Memory B cell (primary cell): ENCODE data around the gene LARP1B.
A peak's percentile ranks its signal among the peaks of the same experiment; 100 is the strongest.
"Not testable (repeated sequence)": the region's sequence is repeated elsewhere in the genome, so short reads cannot be mapped to it uniquely, and the experiment has no call there.

Experiments used
- ATAC-seq: fragments of 150-1000 bp; cut with Tn5 transposase; 2 replicates; pipeline ENCODE4 v1.10.0; 2021; ENCODE audit warnings: low read depth, mild to moderate bottlenecking, moderate library complexity
- DNase-seq, 2 donors: peaks; one replicate each; pipeline ENCODE4 v3.0.0; 2022; ENCODE audit warnings: low spot score in 2 of 2
- H3K27ac Mint-ChIP-seq: one replicate; pipeline ENCODE4 v1.8.0; 2022; ENCODE audit warnings: mild to moderate bottlenecking, moderate library complexity, mixed read lengths
- H3K27me3 Mint-ChIP-seq: one replicate; pipeline ENCODE4 v1.8.0; 2022; ENCODE audit warnings: mixed read lengths
- H3K36me3 Mint-ChIP-seq: one replicate; pipeline ENCODE4 v1.8.0; 2022; ENCODE audit warnings: mild to moderate bottlenecking, mixed read lengths
- H3K4me1 Mint-ChIP-seq: one replicate; pipeline ENCODE4 v1.8.0; 2022; ENCODE audit warnings: mixed read lengths
- H3K4me3 Mint-ChIP-seq: one replicate; pipeline ENCODE4 v1.8.0; 2022; ENCODE audit warnings: mild to moderate bottlenecking, moderate library complexity, mixed read lengths
- H3K9me3 Mint-ChIP-seq: one replicate; pipeline ENCODE4 v1.8.0; 2022; ENCODE audit warnings: mixed read lengths

Gene LARP1B

GRCh38 chr4:128060699-128061565 lies at the start of gene LARP1B:
TSS of gene LARP1B (plus strand) at chr4:128061312. CDS start at chr4:128074952, 13,640 bp downstream.
- ATAC-seq: peak; percentile 83
- Mint-ChIP-seq H3K27me3 (no peaks in the 10 kb centered on the region), H3K9me3 (no peaks in the 10 kb centered on the region), H3K4me3 (peak within 1 kb of the TSS; percentile 87), H3K27ac (peak within 1 kb of the TSS; percentile 93), H3K4me1 (peaks cover 2% of the 10 kb centered on the region), H3K36me3 (no peaks in the 10 kb centered on the region)
- peak; percentile 90 to 98 for DNase-seq

- ATAC-seq (no peak), DNase-seq (no peak)
- Mint-ChIP-seq H3K27me3 (no peaks in the 10 kb centered on the region), H3K4me1 (no peaks in the 10 kb centered on the region), H3K4me3 (no peak overlapping the region), H3K9me3 (no peaks in the 10 kb centered on the region), H3K27ac (no peak overlapping the region), H3K36me3 (peaks cover 23% of the 10 kb centered on the region)
Measured at GRCh38 chr4:128025319-128025718, 35.8 kb upstream of the LARP1B start.

DNA sequence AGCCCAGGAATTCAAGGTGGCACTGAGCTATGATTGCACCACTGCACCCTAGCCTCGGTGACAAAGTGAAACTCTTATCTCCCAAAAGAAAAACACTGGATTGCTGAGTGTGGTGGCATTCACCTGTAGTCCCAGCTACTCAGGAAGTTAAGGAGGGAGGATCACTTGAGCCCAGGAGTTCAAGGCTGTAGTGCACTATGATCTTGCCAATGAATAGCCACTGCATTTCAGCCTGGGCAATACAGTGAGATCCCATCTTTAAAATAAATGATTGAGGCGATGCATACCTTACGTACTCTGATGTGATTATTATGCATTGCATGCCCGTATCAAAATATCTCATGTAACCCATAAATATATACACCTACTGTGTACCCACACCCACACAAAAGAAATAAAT lies 31.2 kb upstream of the LARP1B start:
- no peaks in the 10 kb centered on the region for H3K27me3 Mint-ChIP-seq
- DNase-seq (no peak), ATAC-seq (no peak)
- no peaks in the 10 kb centered on the region for H3K9me3 Mint-ChIP-seq
- H3K4me3 Mint-ChIP-seq: no peak overlapping the region
- H3K27ac Mint-ChIP-seq: no peak overlapping the region
- peaks cover 15% of the 10 kb centered on the region for H3K36me3 Mint-ChIP-seq
- no peaks in the 10 kb centered on the region for H3K4me1 Mint-ChIP-seq

- DNase-seq: no peak
- no peak overlapping the region for H3K4me3 Mint-ChIP-seq
- no peak overlapping the region for H3K27ac Mint-ChIP-seq
- H3K27me3 Mint-ChIP-seq: no peaks in the 10 kb centered on the region
- peaks cover 12% of the 10 kb centered on the region for H3K36me3 Mint-ChIP-seq
- no peaks in the 10 kb centered on the region for H3K4me1 Mint-ChIP-seq
- ATAC-seq: no peak
- H3K9me3 Mint-ChIP-seq: no peaks in the 10 kb centered on the region
Measured at GRCh38 chr4:128031756-128032384, 29.2 kb upstream of the LARP1B start.

DNA sequence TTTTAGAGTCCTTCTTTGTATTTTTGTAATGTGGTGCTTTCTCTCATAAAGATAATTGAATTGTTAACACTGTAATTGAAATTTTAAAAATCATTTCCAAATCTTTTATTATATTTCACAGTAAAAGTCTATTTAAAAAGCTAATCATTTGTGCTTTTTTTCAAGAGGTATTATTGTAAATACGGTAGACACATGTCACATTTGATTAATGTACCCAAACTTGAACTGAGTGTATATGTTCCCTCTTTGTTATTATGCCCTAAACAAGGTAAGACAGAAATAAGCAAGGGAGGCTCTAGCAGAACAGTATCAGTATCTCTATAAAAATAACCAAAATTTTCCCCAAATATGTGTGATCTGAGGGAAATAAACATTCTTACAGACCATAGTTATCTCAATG lies 21.5 kb upstream of the LARP1B start:
- Mint-ChIP-seq H3K9me3 (no peaks in the 10 kb centered on the region), H3K4me1 (no peaks in the 10 kb centered on the region), H3K27me3 (no peaks in the 10 kb centered on the region), H3K27ac (no peak overlapping the region), H3K4me3 (no peak overlapping the region), H3K36me3 (no peaks in the 10 kb centered on the region)
- no peak for DNase-seq
- ATAC-seq: no peak

DNA sequence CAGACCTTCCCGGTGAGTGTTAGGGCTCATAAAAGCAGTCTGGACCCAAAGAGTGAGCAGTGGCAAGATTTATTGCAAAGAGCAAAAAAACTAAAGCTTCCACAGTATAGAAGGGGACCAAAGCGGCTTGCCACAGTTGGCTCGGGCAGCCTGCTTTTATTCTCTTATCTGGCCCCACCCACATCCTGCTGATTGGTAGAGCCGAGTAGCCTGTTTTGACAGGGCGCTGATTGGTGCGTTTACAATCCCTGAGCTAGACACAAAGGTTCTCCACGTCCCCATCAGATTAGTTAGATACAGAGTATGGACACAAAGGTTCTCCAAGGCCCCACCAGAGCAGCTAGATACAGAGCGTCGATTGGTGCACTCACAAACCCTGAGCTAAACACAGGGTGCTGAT lies 14.1 kb upstream of the LARP1B start:
- H3K27ac Mint-ChIP-seq, H3K27me3 Mint-ChIP-seq, H3K4me1 Mint-ChIP-seq, H3K4me3 Mint-ChIP-seq, H3K36me3 Mint-ChIP-seq, ATAC-seq, H3K9me3 Mint-ChIP-seq, DNase-seq: not testable (repeated sequence)

DNA sequence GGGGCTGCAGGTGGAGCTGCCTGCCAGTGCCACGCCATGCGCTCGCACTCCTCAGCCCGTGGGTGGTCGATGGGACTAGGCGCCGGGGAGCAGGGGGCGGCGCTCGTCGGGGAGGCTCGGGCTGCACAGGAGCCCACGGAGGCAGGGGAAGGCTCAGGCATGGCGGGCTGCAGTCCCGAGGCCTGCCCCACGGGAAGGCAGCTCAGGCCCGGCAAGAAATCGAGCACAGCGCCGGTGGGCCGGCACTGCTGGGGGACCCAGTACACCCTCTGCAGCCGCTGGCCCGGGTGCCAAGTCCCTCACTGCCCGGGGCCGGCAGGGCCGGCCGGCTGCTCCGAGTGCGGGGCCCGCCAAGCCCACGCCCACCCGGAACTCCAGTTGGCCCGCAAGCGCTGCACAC lies 13.6 kb upstream of the LARP1B start:
- not testable (repeated sequence) for H3K27me3 Mint-ChIP-seq, H3K36me3 Mint-ChIP-seq, H3K4me3 Mint-ChIP-seq, H3K27ac Mint-ChIP-seq, H3K9me3 Mint-ChIP-seq, H3K4me1 Mint-ChIP-seq, ATAC-seq, DNase-seq

DNA sequence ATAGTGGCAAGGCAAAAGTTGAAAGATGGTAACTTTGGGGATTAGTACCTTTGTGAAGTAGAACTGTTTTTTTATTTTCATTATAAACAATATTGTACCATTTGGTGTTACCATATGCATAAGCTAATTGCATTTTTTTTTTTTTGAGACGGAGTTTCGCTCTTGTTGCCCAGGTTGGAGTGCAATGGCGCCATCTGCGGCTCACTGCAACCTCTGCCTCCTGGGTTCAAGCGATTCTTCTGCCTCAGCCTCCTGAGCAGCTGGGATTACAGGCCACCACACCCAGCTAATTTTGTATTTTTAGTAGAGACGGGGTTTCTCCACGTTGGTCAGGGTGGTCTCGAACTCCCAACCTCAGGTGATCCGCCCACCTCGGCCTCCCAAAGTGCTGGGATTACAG lies 9.9 kb upstream of the LARP1B start:
- H3K9me3 Mint-ChIP-seq, H3K27ac Mint-ChIP-seq, DNase-seq, H3K27me3 Mint-ChIP-seq, ATAC-seq, H3K4me3 Mint-ChIP-seq, H3K4me1 Mint-ChIP-seq, H3K36me3 Mint-ChIP-seq: not testable (repeated sequence)

GRCh38 chr4:128054907-128055306 lies 6.2 kb upstream of the LARP1B start:
- H3K9me3 Mint-ChIP-seq, H3K4me1 Mint-ChIP-seq, H3K27ac Mint-ChIP-seq, H3K27me3 Mint-ChIP-seq, DNase-seq, H3K36me3 Mint-ChIP-seq, ATAC-seq, H3K4me3 Mint-ChIP-seq: not testable (repeated sequence)

DNA sequence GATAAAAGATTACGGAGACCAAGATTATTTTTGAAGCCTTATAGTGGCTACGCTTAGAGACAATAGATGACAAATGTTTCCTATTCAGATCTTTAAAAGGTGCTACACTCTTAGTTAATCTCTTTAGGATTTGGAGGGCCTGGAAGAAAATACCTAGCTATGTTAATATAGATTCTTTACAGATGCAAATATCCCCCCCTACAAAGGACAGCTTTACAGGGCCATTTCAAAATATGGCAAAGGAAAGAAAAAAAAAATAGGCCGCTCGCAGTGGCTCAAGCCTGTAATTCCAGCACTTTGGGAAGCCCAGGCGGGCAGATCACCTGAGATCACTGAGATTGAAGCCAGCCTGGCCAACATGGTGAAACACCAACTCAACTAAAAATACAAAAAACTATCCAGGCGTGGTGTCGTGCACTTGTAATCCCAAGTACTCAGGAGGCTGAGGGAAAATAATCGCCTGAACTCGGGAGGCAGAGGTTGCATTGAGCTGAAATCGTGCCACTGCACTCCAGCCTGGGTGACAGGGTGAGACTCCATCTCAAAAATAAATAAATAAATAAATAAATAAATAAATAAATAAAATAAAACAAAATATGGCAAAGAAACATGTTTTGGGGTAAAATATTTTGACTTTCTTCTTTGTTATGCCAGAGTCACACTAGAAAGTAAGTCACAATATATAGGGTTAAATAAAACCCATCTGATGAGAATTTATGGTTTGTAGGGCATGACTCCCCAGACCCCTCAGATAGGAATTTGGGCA lies 5.5 kb upstream of the LARP1B start:
- not testable (repeated sequence) for H3K4me1 Mint-ChIP-seq, H3K4me3 Mint-ChIP-seq, H3K9me3 Mint-ChIP-seq, H3K27ac Mint-ChIP-seq, DNase-seq, ATAC-seq, H3K27me3 Mint-ChIP-seq, H3K36me3 Mint-ChIP-seq

GRCh38 chr4:128056396-128056795 lies 4.7 kb upstream of the LARP1B start:
- DNase-seq (no peak), ATAC-seq (no peak)
- no peaks in the 10 kb centered on the region for H3K36me3 Mint-ChIP-seq
- H3K9me3 Mint-ChIP-seq: no peaks in the 10 kb centered on the region
- peaks cover 2% of the 10 kb centered on the region for H3K27me3 Mint-ChIP-seq
- H3K27ac Mint-ChIP-seq: no peak overlapping the region
- peaks cover 2% of the 10 kb centered on the region for H3K4me1 Mint-ChIP-seq
- H3K4me3 Mint-ChIP-seq: no peak overlapping the region

- Mint-ChIP-seq H3K4me1 (peaks cover 2% of the 10 kb centered on the region), H3K27me3 (no peaks in the 10 kb centered on the region), H3K27ac (peak overlapping the region; percentile 93), H3K4me3 (peak overlapping the region; percentile 87), H3K9me3 (no peaks in the 10 kb centered on the region), H3K36me3 (no peaks in the 10 kb centered on the region)
- DNase-seq (no peak), ATAC-seq (no peak)
Measured at GRCh38 chr4:128060121-128060698, 902 bp upstream of the LARP1B start.

- Mint-ChIP-seq H3K27me3 (no peaks in the 10 kb centered on the region), H3K9me3 (no peaks in the 10 kb centered on the region), H3K4me1 (peaks cover 2% of the 10 kb centered on the region), H3K4me3 (peak overlapping the region; percentile 82), H3K27ac (peak overlapping the region; percentile 53), H3K36me3 (no peaks in the 10 kb centered on the region)
- peak in 1 of 2 donors; percentile 45 for DNase-seq
- peak; percentile 42 for ATAC-seq
Measured at GRCh38 chr4:128061566-128062536, 739 bp downstream of the LARP1B start.
